IMR-90 (cell line): ENCODE measurements around the gene UTP11. TPM values are rescaled to one million over a fixed set of nuclear protein-coding genes. Genes with fewer than 3 reads are reported as not detected.

Experiments
- ATAC-seq: fragments of 200-7000 bp; cut with Tn5 transposase; 2 replicates; pipeline ENCODE4 v1.9.1; 2020; ENCODE audit warnings: low read depth, mild to moderate bottlenecking, moderate library complexity
- BruUV-seq: library from RNA; stranded (reverse); fragments of 400-500 nt; replicated peaks from 2 replicates; lab custom pipeline; 2021; lab: Mats Ljungman, UMichigan
- CTCF ChIA-PET: fragments of 300-600 bp; formaldehyde crosslinking; extraction: SDS; loops from one replicate; lab custom pipeline; 2021; ENCODE audit warnings: antibody characterized with exemption; lab: Yijun Ruan, JAX
- POLR2A ChIA-PET: fragments of 300-600 bp; sonication (Branson Sonifier 250); formaldehyde crosslinking; loops from one replicate; lab custom pipeline; 2022; ENCODE audit warnings: antibody characterized with exemption; ENCODE audit not compliant: unreplicated experiment; lab: Charles Lee
- DNase-seq: peaks from one replicate; pipeline ENCODE4 v3.0.0; 2013
- H2AFZ ChIP-seq: replicated peaks from 2 replicates; pipeline ENCODE3; 2013; ENCODE audit warnings: low read length, mild to moderate bottlenecking; ENCODE audit not compliant: poor library complexity
- H2AK5ac ChIP-seq: 2 replicates; pipeline ENCODE4 v1.6.1; 2013; ENCODE audit warnings: low read depth, low read length, inconsistent platforms
- H2AK9ac ChIP-seq: replicated peaks from 2 replicates; pipeline ENCODE3; 2013; ENCODE audit warnings: mild to moderate bottlenecking, low read depth, low read length, moderate library complexity; ENCODE audit not compliant: poor library complexity
- H2BK120ac ChIP-seq: 2 replicates; pipeline ENCODE4 v1.6.1; 2013; ENCODE audit warnings: low read depth, low read length, inconsistent platforms
- H2BK15ac ChIP-seq: 3 replicates; pipeline ENCODE4 v1.6.1; 2013; ENCODE audit warnings: low read depth, low read length, inconsistent platforms
- H2BK20ac ChIP-seq: 2 replicates; pipeline ENCODE4 v1.6.1; 2013; ENCODE audit warnings: low read depth, mild to moderate bottlenecking, inconsistent platforms, low read length, moderate library complexity
- H2BK5ac ChIP-seq: 2 replicates; pipeline ENCODE4 v1.6.1; 2013; ENCODE audit warnings: mild to moderate bottlenecking, low read depth, low read length, inconsistent platforms; ENCODE audit not compliant: poor library complexity, severe bottlenecking
- H3K14ac ChIP-seq: replicated peaks from 2 replicates; pipeline ENCODE4 v1.6.1; 2013; ENCODE audit warnings: low read depth, low read length, inconsistent platforms
- H3K18ac ChIP-seq: 2 replicates; pipeline ENCODE4 v1.6.1; 2013; ENCODE audit warnings: low read depth, low read length, control low read depth
- H3K23ac ChIP-seq: 2 replicates; pipeline ENCODE4 v1.6.1; 2013; ENCODE audit warnings: low read depth, low read length, inconsistent platforms
- H3K27ac ChIP-seq: 2 replicates; pipeline ENCODE4 v1.5.1; 2013; ENCODE audit warnings: mild to moderate bottlenecking, control low read depth, low read length; ENCODE audit not compliant: insufficient read depth
- H3K27me3 ChIP-seq: 2 replicates; pipeline ENCODE4 v1.6.1; 2013; ENCODE audit warnings: low read length; ENCODE audit not compliant: control insufficient read depth, insufficient read depth
- H3K36me3 ChIP-seq: 2 replicates; pipeline ENCODE4 v1.6.1; 2013; ENCODE audit warnings: low read length, mixed read lengths; ENCODE audit not compliant: control insufficient read depth, insufficient read depth
- H3K4ac ChIP-seq: 2 replicates; pipeline ENCODE4 v1.6.1; 2013; ENCODE audit warnings: low read depth, low read length, inconsistent platforms
- H3K4me1 ChIP-seq: 2 replicates; pipeline ENCODE4 v1.6.1; 2013; ENCODE audit warnings: low read length, mixed read lengths; ENCODE audit not compliant: control insufficient read depth, insufficient read depth
- H3K4me2 ChIP-seq: 2 replicates; pipeline ENCODE4 v1.6.1; 2013; ENCODE audit warnings: low read depth, mild to moderate bottlenecking, control low read depth, low read length, moderate library complexity
- H3K4me3 ChIP-seq: 2 replicates; pipeline ENCODE4 v1.5.1; 2013; ENCODE audit warnings: low read depth, mild to moderate bottlenecking, control low read depth, low read length, moderate library complexity; ENCODE audit not compliant: insufficient read depth
- H3K56ac ChIP-seq: 2 replicates; pipeline ENCODE4 v1.6.1; 2013; ENCODE audit warnings: low read length, inconsistent platforms; ENCODE audit not compliant: insufficient read depth; ENCODE audit errors: extremely low read depth
- H3K79me1 ChIP-seq, 2 experiments: 2 replicates each; pipeline ENCODE4 v1.6.1; 2013; ENCODE audit warnings: low read length in 2 of 2, inconsistent platforms in 1 of 2, low read depth in 1 of 2
- H3K9ac ChIP-seq: 2 replicates; pipeline ENCODE4 v1.6.1; 2013; ENCODE audit warnings: low read depth, low read length, control low read depth
- H3K9me1 ChIP-seq: 2 replicates; pipeline ENCODE4 v1.6.1; 2013; ENCODE audit warnings: low read length, inconsistent platforms; ENCODE audit not compliant: insufficient read depth
- H3K9me3 ChIP-seq: 2 replicates; pipeline ENCODE4 v1.6.1; 2013; ENCODE audit warnings: low read length; ENCODE audit not compliant: control insufficient read depth, insufficient read depth
- H4K20me1 ChIP-seq: 2 replicates; pipeline ENCODE4 v1.6.1; 2013; ENCODE audit warnings: low read length, inconsistent platforms; ENCODE audit not compliant: insufficient read depth
- H4K5ac ChIP-seq: 2 replicates; pipeline ENCODE4 v1.6.1; 2013; ENCODE audit warnings: mild to moderate bottlenecking, low read depth, low read length, control low read depth
- H4K8ac ChIP-seq, 2 experiments: 2 replicates each; pipeline ENCODE4 v1.6.1; 2013; ENCODE audit warnings: low read depth in 2 of 2, low read length in 2 of 2, control low read depth in 1 of 2, inconsistent platforms in 1 of 2
- H4K91ac ChIP-seq: 2 replicates; pipeline ENCODE4 v1.6.1; 2013; ENCODE audit warnings: low read depth, low read length, inconsistent platforms; ENCODE audit not compliant: insufficient read depth
- CEBPB ChIP-seq: IDR thresholded peaks from 2 replicates; pipeline ENCODE4 v1.6.1; 2012; ENCODE audit warnings: low read depth, low read length, improper control_type of control experiment
- CHD1 ChIP-seq: IDR thresholded peaks from 2 replicates; pipeline ENCODE4 v1.6.1; 2012; ENCODE audit warnings: low read depth, low read length, improper control_type of control experiment
- ELK1 ChIP-seq: fragments of 150-350 bp; IDR thresholded peaks from 2 replicates; pipeline ENCODE4 v1.6.1; 2016; ENCODE audit warnings: low read depth, mild to moderate bottlenecking, low read length, moderate library complexity, borderline replicate concordance
- FOS ChIP-seq: fragments of 150-350 bp; IDR thresholded peaks from 2 replicates; pipeline ENCODE4 v1.6.1; 2016; ENCODE audit warnings: low read depth, low read length
- MAFK ChIP-seq: IDR thresholded peaks from 2 replicates; pipeline ENCODE4 v1.6.1; 2012; ENCODE audit warnings: low read depth, low read length, improper control_type of control experiment
- MAZ ChIP-seq: IDR thresholded peaks from 2 replicates; pipeline ENCODE4 v1.6.1; 2012; ENCODE audit warnings: low read depth, mild to moderate bottlenecking, low read length, improper control_type of control experiment, moderate library complexity, borderline replicate concordance
- MXI1 ChIP-seq: IDR thresholded peaks from 2 replicates; pipeline ENCODE4 v1.6.1; 2012; ENCODE audit warnings: low read depth, mild to moderate bottlenecking, low read length, moderate library complexity, borderline replicate concordance
- NFE2L2 ChIP-seq: fragments of 150-350 bp; IDR thresholded peaks from 2 replicates; pipeline ENCODE4 v1.6.1; 2016; ENCODE audit warnings: low read depth, mild to moderate bottlenecking, low read length
- POLR2A ChIP-seq: IDR thresholded peaks from 2 replicates; pipeline ENCODE4 v1.6.1; 2012; ENCODE audit warnings: mild to moderate bottlenecking, low read depth, low read length
- RAD21 ChIP-seq: IDR thresholded peaks from 2 replicates; pipeline ENCODE4 v1.6.1; 2012; ENCODE audit warnings: low read length, improper control_type of control experiment
- RCOR1 ChIP-seq: IDR thresholded peaks from 2 replicates; pipeline ENCODE4 v1.6.1; 2012; ENCODE audit warnings: mild to moderate bottlenecking, low read length, improper control_type of control experiment; ENCODE audit not compliant: insufficient replicate concordance
- SMC3 ChIP-seq: fragments of 150-350 bp; IDR thresholded peaks from 2 replicates; pipeline ENCODE4 v1.6.1; 2016; ENCODE audit warnings: low read depth, mild to moderate bottlenecking, antibody characterized with exemption, low read length, moderate library complexity
- WGBS, 2 experiments: methylation state at CpG; one replicate each; pipeline versions ENCODE4 v1.1.5 to v1.1.7; 2013; ENCODE audit warnings: missing lambda C conversion rate in 2 of 2; ENCODE audit not compliant: insufficient read length in 1 of 2; ENCODE audit errors: extremely low coverage in 2 of 2; 5-methylcytosine and 5-hydroxymethylcytosine counted together
- dilution Hi-C: fragments of 300-500 bp; cut with HindIII; formaldehyde crosslinking; loops from one replicate; pipeline ENCODE4 v1.14.3; 2018; ENCODE audit warnings: low sequenced_read_pairs; ENCODE audit not compliant: unreplicated experiment
- in situ Hi-C: fragments of 300-500 bp; cut with MboI; formaldehyde crosslinking; loops from 3 replicates; pipeline ENCODE4 v1.14.3; 2019; ENCODE audit warnings: low sequenced_read_pairs, inconsistent platforms, mixed read lengths
- intact Hi-C: fragments of 100-400 bp; cut with micrococcal nuclease; formaldehyde crosslinking; loops from 2 replicates; pipeline ENCODE4 v1.10.0; 2022
- polyA plus RNA-seq, 3 experiments: library from polyadenylated mRNA; depleted of rRNA; stranded (reverse); fragments of >200 nt; gene quantifications; 2 replicates each; pipeline ENCODE4 v1.2.3, GENCODE V29; 2012; ENCODE audit warnings: low replicate concordance in 1 of 3
- total RNA-seq: library from RNA; depleted of rRNA; stranded (reverse); fragments of >200 nt; gene quantifications from 2 replicates; pipeline ENCODE4 v1.2.3, GENCODE V29; 2012

Gene UTP11
- total and polyA plus RNA-seq, 2 of the 4 experiments (the other 2 are of a cell fraction), result 22.0 to 27.8 TPM

GRCh38 chr1:38063616-38064015, 51.1 kb downstream of the UTP11 start:
- TF ChIP-seq MAFK, result no peak
- TF ChIP-seq POLR2A, result no peak
- TF ChIP-seq RAD21, result no peak
- TF ChIP-seq CEBPB, result no peak
- no peak for TF ChIP-seq SMC3
- TF ChIP-seq ELK1, result no peak
- no peak for TF ChIP-seq CHD1
- TF ChIP-seq MAZ, result no peak
- TF ChIP-seq NFE2L2, result no peak
- no peak for TF ChIP-seq RCOR1
- no peak for TF ChIP-seq MXI1
- TF ChIP-seq FOS, result no peak
- H4K8ac ChIP-seq, result no peak overlapping the region
- intact Hi-C loops, result no loop called here
- no TSS peak for BruUV-seq
- H3K4me2 ChIP-seq, result no peak overlapping the region
- in situ Hi-C loops, result no loop called here
- 70% methylated on average over 3 of the region's 5 CpGs; no CpG with 5 or more reads in 1 of the 2 experiments for WGBS, 2 experiments
- CTCF ChIA-PET, result interaction anchor here (0.6 kb wide), 1 partner anchor 843 kb away, joined by 3 read pairs; no protein-coding TSS in a partner anchor
- peaks cover 24% of the 10 kb centered on the region for H3K27me3 ChIP-seq
- H2BK15ac ChIP-seq, result no peak overlapping the region
- no peak overlapping the region for H3K23ac ChIP-seq
- no peak overlapping the region for H3K56ac ChIP-seq
- H3K79me1 ChIP-seq, result no peaks in the 10 kb centered on the region
- POLR2A ChIA-PET, result no interaction called here
- H2BK20ac ChIP-seq, result no peak overlapping the region
- H3K36me3 ChIP-seq, result no peaks in the 10 kb centered on the region
- no peaks in the 10 kb centered on the region for H4K20me1 ChIP-seq
- no peak overlapping the region; the same call in 1 of the 2 replicates for H2AK5ac ChIP-seq
- no peak overlapping the region for H3K9ac ChIP-seq
- H3K9me3 ChIP-seq, result no peaks in the 10 kb centered on the region
- H2BK5ac ChIP-seq, result no peak overlapping the region
- peak overlapping the region; percentile 61 for H2AK9ac ChIP-seq
- dilution Hi-C loops, result no loop called here
- no peak overlapping the region for H4K91ac ChIP-seq
- no peak overlapping the region for H2BK120ac ChIP-seq
- H3K27ac ChIP-seq, result no peak overlapping the region
- DNase-seq, result no peak
- H3K4ac ChIP-seq, result no peak overlapping the region
- H3K14ac ChIP-seq, result no peak overlapping the region
- no peak overlapping the region for H3K4me3 ChIP-seq
- peak overlapping the region; percentile 80 for H2AFZ ChIP-seq
- no peak for ATAC-seq
- no peak overlapping the region for H4K5ac ChIP-seq
- H3K9me1 ChIP-seq, result no peaks in the 10 kb centered on the region
- H3K18ac ChIP-seq, result no peak overlapping the region
- H3K4me1 ChIP-seq, result no peaks in the 10 kb centered on the region
